H1 (cell line): ENCODE results near the gene NFIA. TPM values are rescaled to one million over a fixed set of nuclear protein-coding genes. Genes with fewer than 3 reads are reported as not detected.

Experiments used
- CTCF ChIA-PET: fragments of 300-600 bp; sonication (Branson Sonifier 250); formaldehyde crosslinking; loops from one replicate; lab custom pipeline; 2021; ENCODE audit not compliant: partially characterized antibody; lab: Charles Lee
- POLR2A ChIA-PET: fragments of 300-600 bp; sonication (Branson Sonifier 250); formaldehyde crosslinking; loops from one replicate; lab custom pipeline; 2021; ENCODE audit warnings: inconsistent platforms; ENCODE audit not compliant: partially characterized antibody; lab: Charles Lee
- DNase-seq, 2 experiments: peaks; one replicate each; pipeline versions ENCODE4 v3.0.0 to v3.0.0-alpha.2; 2010 to 2022; ENCODE audit warnings: low spot score in 2 of 2, low read depth in 1 of 2, mixed read lengths in 1 of 2
- FAIRE-seq: peaks from 2 replicates; lab custom pipeline; 2011; peaks lifted over from hg19 to GRCh38; lab: Jason Lieb, UNC
- H2AFZ ChIP-seq: 2 replicates; pipeline ENCODE4 v1.8.1; 2012; ENCODE audit warnings: low read length, inconsistent platforms
- H2AK5ac ChIP-seq: 2 replicates; pipeline ENCODE4 v1.6.1; 2013; ENCODE audit warnings: low read depth, low read length
- H2BK120ac ChIP-seq: replicated peaks from 2 replicates; pipeline ENCODE3; 2013; ENCODE audit warnings: low read depth, low read length, inconsistent platforms
- H2BK12ac ChIP-seq: 2 replicates; pipeline ENCODE4 v1.6.1; 2013; ENCODE audit warnings: low read depth, low read length
- H2BK15ac ChIP-seq: 2 replicates; pipeline ENCODE4 v1.6.1; 2013; ENCODE audit warnings: low read length
- H2BK20ac ChIP-seq: 2 replicates; pipeline ENCODE4 v1.6.1; 2013; ENCODE audit warnings: low read length
- H2BK5ac ChIP-seq: 2 replicates; pipeline ENCODE4 v1.6.1; 2013; ENCODE audit warnings: low read depth, low read length
- H3K14ac ChIP-seq: 2 replicates; pipeline ENCODE4 v1.6.1; 2013; ENCODE audit warnings: inconsistent platforms; ENCODE audit not compliant: insufficient read length
- H3K18ac ChIP-seq: 2 replicates; pipeline ENCODE4 v1.6.1; 2013; ENCODE audit warnings: low read length; ENCODE audit errors: extremely low read depth
- H3K23ac ChIP-seq: 2 replicates; pipeline ENCODE4 v1.6.1; 2013; ENCODE audit warnings: inconsistent platforms; ENCODE audit not compliant: insufficient read length
- H3K23me2 ChIP-seq: 2 replicates; pipeline ENCODE4 v1.6.1; 2013; ENCODE audit warnings: low read depth, low read length
- H3K27ac ChIP-seq: 2 replicates; pipeline ENCODE4 v1.6.1; 2011; ENCODE audit warnings: low read depth, low read length, inconsistent platforms
- H3K27me3 ChIP-seq, 4 experiments: replicated peaks in 1 of 4; 1 replicate in 1 of 4; 2 replicates in 3 of 4; pipeline versions ENCODE4 v1.6.1 to v1.8.1; 2011 to 2013; ENCODE audit warnings: low read length in 3 of 4, mild to moderate bottlenecking in 3 of 4, inconsistent platforms in 2 of 4, mixed read lengths in 2 of 4, moderate library complexity in 1 of 4; ENCODE audit not compliant: control insufficient read depth in 3 of 4, insufficient read depth in 3 of 4; ENCODE audit errors: extremely low read depth in 1 of 4
- H3K36me3 ChIP-seq, 4 experiments: 2 replicates each; pipeline versions ENCODE4 v1.6.1 to v1.8.1; 2011 to 2013; ENCODE audit warnings: mild to moderate bottlenecking in 4 of 4, low read length in 3 of 4, moderate library complexity in 2 of 4, control low read depth in 1 of 4, inconsistent platforms in 1 of 4; ENCODE audit not compliant: insufficient read depth in 4 of 4, control insufficient read depth in 2 of 4
- H3K4ac ChIP-seq: replicated peaks from 2 replicates; pipeline ENCODE3; 2013; ENCODE audit warnings: low read length, low read depth, mixed read lengths, inconsistent platforms; ENCODE audit not compliant: insufficient read length
- H3K4me1 ChIP-seq, 4 experiments: replicated peaks in 1 of 4; 1 replicate in 1 of 4; 2 replicates in 3 of 4; pipeline versions ENCODE4 v1.6.1 to v1.8.1; 2011 to 2013; ENCODE audit warnings: low read length in 3 of 4, inconsistent platforms in 2 of 4, mixed read lengths in 1 of 4; ENCODE audit not compliant: insufficient read depth in 4 of 4, control insufficient read depth in 3 of 4
- H3K4me2 ChIP-seq, 2 experiments: 2 replicates each; pipeline versions ENCODE4 v1.6.1 to v1.8.1; 2011 to 2013; ENCODE audit warnings: low read depth in 2 of 2, low read length in 2 of 2, control low read depth in 1 of 2, inconsistent platforms in 1 of 2, mild to moderate bottlenecking in 1 of 2; ENCODE audit not compliant: insufficient read depth in 1 of 2
- H3K4me3 ChIP-seq, 4 experiments: fragments of 200-600, 300-600 bp in 1 of 4; sonication (generic), shearing (Covaris generic), sonication (Bioruptor Twin) in 1 of 4; 2 replicates each; pipeline versions ENCODE4 v1.5.1 to v1.8.1; 2011 to 2016; ENCODE audit warnings: low read length in 4 of 4, low read depth in 3 of 4, control low read depth in 2 of 4, inconsistent platforms in 2 of 4, mild to moderate bottlenecking in 2 of 4, mixed read lengths in 1 of 4, moderate library complexity in 1 of 4; ENCODE audit not compliant: insufficient read depth in 2 of 4; ENCODE audit errors: extremely low read depth in 1 of 4
- H3K56ac ChIP-seq: replicated peaks from 2 replicates; pipeline ENCODE3; 2013; ENCODE audit warnings: low read depth, mild to moderate bottlenecking, mixed read lengths, low read length, inconsistent platforms; ENCODE audit not compliant: insufficient read length
- H3K79me1 ChIP-seq: 2 replicates; pipeline ENCODE4 v1.6.1; 2013; ENCODE audit warnings: low read depth, low read length, control low read depth
- H3K79me2 ChIP-seq, 2 experiments: 2 replicates each; pipeline versions ENCODE4 v1.6.1 to v1.8.1; 2012 to 2013; ENCODE audit warnings: low read length in 2 of 2, mild to moderate bottlenecking in 2 of 2, inconsistent platforms in 1 of 2; ENCODE audit not compliant: insufficient read depth in 2 of 2, control insufficient read depth in 1 of 2
- H3K9ac ChIP-seq, 4 experiments: replicated peaks in 1 of 4; 1 replicate in 1 of 4; 2 replicates in 3 of 4; pipeline versions ENCODE4 v1.6.1 to v1.8.1; 2011 to 2013; ENCODE audit warnings: low read depth in 3 of 4, low read length in 3 of 4, control low read depth in 2 of 4, mild to moderate bottlenecking in 2 of 4, moderate library complexity in 2 of 4, inconsistent platforms in 1 of 4; ENCODE audit errors: extremely low read depth in 1 of 4
- H3K9me3 ChIP-seq, 2 experiments: 2 replicates each; pipeline versions ENCODE4 v1.6.1 to v1.8.1; 2012 to 2013; ENCODE audit warnings: mild to moderate bottlenecking in 2 of 2, moderate library complexity in 2 of 2, control low read depth in 1 of 2, inconsistent platforms in 1 of 2, low read depth in 1 of 2, low read length in 1 of 2, mixed read lengths in 1 of 2; ENCODE audit not compliant: insufficient read depth in 2 of 2
- H4K20me1 ChIP-seq, 2 experiments: replicated peaks in 1 of 2; 2 replicates each; pipeline versions ENCODE3 to v1.8.1; 2011 to 2013; ENCODE audit warnings: inconsistent platforms in 2 of 2, low read length in 2 of 2, mild to moderate bottlenecking in 1 of 2; ENCODE audit not compliant: insufficient read depth in 2 of 2, control insufficient read depth in 1 of 2
- H4K5ac ChIP-seq: 2 replicates; pipeline ENCODE4 v1.6.1; 2013; ENCODE audit warnings: low read length, low read depth, mixed read lengths, inconsistent platforms; ENCODE audit not compliant: insufficient read length
- H4K8ac ChIP-seq: 2 replicates; pipeline ENCODE4 v1.8.0; 2013; ENCODE audit warnings: mild to moderate bottlenecking, moderate library complexity, low read length, inconsistent platforms; ENCODE audit not compliant: insufficient read depth; ENCODE audit errors: extremely low read depth
- H4K91ac ChIP-seq: replicated peaks from 2 replicates; pipeline ENCODE3; 2013; ENCODE audit warnings: low read length, mixed read lengths, inconsistent platforms; ENCODE audit not compliant: insufficient read length
- CREB1 ChIP-seq: IDR thresholded peaks from 2 replicates; pipeline ENCODE4 v1.6.1; 2012; ENCODE audit warnings: inconsistent platforms
- EP300 ChIP-seq, 2 experiments: IDR thresholded peaks; 1 replicate in 1 of 2; 2 replicates in 1 of 2; pipeline ENCODE4 v1.6.1; 2011 to 2012; ENCODE audit warnings: low read depth in 2 of 2, low read length in 2 of 2, mild to moderate bottlenecking in 2 of 2, borderline replicate concordance in 1 of 2, inconsistent platforms in 1 of 2, moderate library complexity in 1 of 2
- GTF2F1 ChIP-seq: IDR thresholded peaks from 2 replicates; pipeline ENCODE4 v1.6.1; 2012; ENCODE audit warnings: low read depth, low read length, improper control_type of control experiment, borderline replicate concordance
- JUN ChIP-seq: IDR thresholded peaks from 2 replicates; pipeline ENCODE4 v1.6.1; 2011; ENCODE audit warnings: low read depth, mild to moderate bottlenecking, improper control_type of control experiment, low read length
- JUND ChIP-seq: IDR thresholded peaks from 2 replicates; pipeline ENCODE4 v1.6.1; 2011; ENCODE audit warnings: mild to moderate bottlenecking, improper control_type of control experiment, low read length
- KDM5A ChIP-seq: fragments of 200-600 bp; IDR thresholded peaks from 2 replicates; pipeline ENCODE4 v1.7.1; 2012; ENCODE audit warnings: mild to moderate bottlenecking, low read length, inconsistent platforms, mixed read lengths
- PHF8 ChIP-seq: fragments of 200-600 bp; sonication (generic); conservative IDR thresholded peaks from 2 replicates; pipeline ENCODE4 v1.7.1; 2012; ENCODE audit warnings: low read depth, mild to moderate bottlenecking, inconsistent platforms, low read length, moderate library complexity
- POLR2A ChIP-seq, 2 experiments: IDR thresholded peaks; 1 replicate in 1 of 2; 2 replicates in 1 of 2; pipeline ENCODE4 v1.6.1; 2011; ENCODE audit warnings: low read depth in 2 of 2, low read length in 2 of 2, mild to moderate bottlenecking in 2 of 2; ENCODE audit errors: control extremely low read depth in 1 of 2
- RNF2 ChIP-seq: fragments of 200-900, 300-1000 bp; sonication (generic); IDR thresholded peaks from 2 replicates; pipeline ENCODE4 v1.7.1; 2016; ENCODE audit warnings: borderline replicate concordance, low read depth, mild to moderate bottlenecking, antibody characterized with exemption, low read length; ENCODE audit not compliant: poor library complexity, severe bottlenecking; ENCODE audit errors: missing control alignments
- SIRT6 ChIP-seq: IDR thresholded peaks from one replicate; pipeline ENCODE4 v1.7.1; 2012; ENCODE audit warnings: low read length, inconsistent platforms
- SP1 ChIP-seq: IDR thresholded peaks from 2 replicates; pipeline ENCODE4 v1.6.1; 2011; ENCODE audit warnings: low read depth, low read length
- SUZ12 ChIP-seq: fragments of 200-600 bp; sonication (generic); IDR thresholded peaks from 2 replicates; pipeline ENCODE4 v1.6.1; 2012; ENCODE audit warnings: mild to moderate bottlenecking, inconsistent platforms, low read length, moderate library complexity, mixed read lengths
- TAF1 ChIP-seq: IDR thresholded peaks from 2 replicates; pipeline ENCODE4 v1.6.1; 2011; ENCODE audit warnings: mild to moderate bottlenecking, low read depth, low read length
- WGBS, 2 experiments: shearing (Covaris generic) in 1 of 2; methylation state at CpG; one replicate each; pipeline versions ENCODE4 v1.1.6 to v1.1.7; 2013 to 2015; ENCODE audit warnings: low lambda C conversion rate in 2 of 2, mixed read lengths in 2 of 2, inconsistent platforms in 1 of 2, low coverage in 1 of 2, missing lambda C conversion rate in 1 of 2; ENCODE audit not compliant: insufficient replicate concordance in 2 of 2, insufficient coverage in 1 of 2, insufficient read length in 1 of 2; ENCODE audit errors: extremely low coverage in 1 of 2, missing lambda C conversion rate in 1 of 2; 5-methylcytosine and 5-hydroxymethylcytosine counted together
- polyA plus RNA-seq, 7 experiments: library from polyadenylated mRNA; depleted of rRNA in 3 of 7; stranded (reverse) in 5 of 7; unstranded in 2 of 7; fragments of >200 nt in 5 of 7; fragments of 200-250 nt in 2 of 7; gene quantifications; 1 replicate in 5 of 7; 2 replicates in 1 of 7; 4 replicates in 1 of 7; pipeline versions ENCODE4 v1.2.1 to v1.2.3, GENCODE V29; 2011 to 2013; ENCODE audit warnings: missing spikeins in 2 of 7, mixed read lengths in 2 of 7
- total RNA-seq: library from RNA; stranded (reverse); fragmentation: NEBNext Ultra II Directional; extraction: Animal tissue kit (Norgen Biotek cat#: 25700); gene quantifications from 2 replicates; pipeline ENCODE4 v1.2.1, GENCODE V29; 2021
- TF ChIP-seq, protein P1 (sequence below): IDR thresholded peaks from 2 replicates; pipeline ENCODE4 v1.6.1; 2012; ENCODE audit warnings: inconsistent platforms
- TF ChIP-seq, protein P2 (sequence below): IDR thresholded peaks from 2 replicates; pipeline ENCODE4 v1.6.1; 2012; ENCODE audit warnings: inconsistent platforms

The NFIA gene
- total and polyA plus RNA-seq, 2 of the 8 experiments (the other 6 are each of a cell fraction or from before 2014, with no cell fraction given), result 1.8 to 2.3 TPM

DNA sequence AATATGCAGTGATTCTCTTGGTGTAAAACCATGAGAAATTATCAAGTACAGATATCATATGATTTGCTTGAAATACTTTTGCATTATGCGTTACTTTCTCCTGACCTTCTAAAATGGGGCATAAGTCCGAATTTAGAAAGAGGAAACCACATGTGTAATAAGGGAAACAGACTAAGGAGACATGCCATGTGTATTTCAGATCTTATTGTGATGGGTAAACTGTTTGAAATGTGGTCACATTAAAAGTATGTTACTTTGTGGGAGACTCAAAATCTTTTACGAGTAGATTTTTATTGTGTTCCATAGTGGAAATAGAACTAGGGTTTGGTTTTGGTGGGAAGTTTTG lies 173.0 kb downstream of the NFIA start:
- Histone ChIP-seq H2BK20ac (no peak overlapping the region), H3K56ac (no peak overlapping the region), H3K79me1 (no peaks in the 10 kb centered on the region), H2AK5ac (no peak overlapping the region), H2AFZ (no peak overlapping the region), H3K18ac (no peak overlapping the region), H2BK5ac (no peak overlapping the region), H3K23me2 (no peaks in the 10 kb centered on the region), H2BK15ac (no peak overlapping the region), H4K5ac (no peak overlapping the region), H3K9me3 (no peaks in the 10 kb centered on the region), H4K8ac (no peak overlapping the region), H2BK12ac (no peak overlapping the region), H3K36me3 (no peaks in the 10 kb centered on the region), H3K14ac (no peak overlapping the region), H2BK120ac (no peak overlapping the region), H4K91ac (no peak overlapping the region), H3K27ac (no peak overlapping the region), H3K4ac (no peak overlapping the region), H3K4me3 (no peak overlapping the region), H3K9ac (no peak overlapping the region), H3K23ac (no peak overlapping the region), H3K4me1 (peaks cover 0 to 4% (median 1%) of the 10 kb centered on the region in 4 experiments; a peak in 3 of 7 replicates), H3K4me2 (no peak overlapping the region), H3K27me3 (no peaks in the 10 kb centered on the region), H4K20me1 (no peaks in the 10 kb centered on the region), H3K79me2 (no peaks in the 10 kb centered on the region)
- DNase-seq, result no peak
- CTCF ChIA-PET, result interaction anchor here (0.6 to 3.8 kb wide), 3 partner anchors 12 to 39 kb away, joined by 3 to 12 read pairs (median 3); no protein-coding TSS in a partner anchor
- FAIRE-seq, result no peak
- 92% methylated on average over 3 of the region's 3 CpGs; no CpG with 5 or more reads in 1 of the 2 experiments for WGBS, 2 experiments
- POLR2A ChIA-PET, result no interaction called here
- TF ChIP-seq POLR2A (IDR thresholded peaks at IDR 0.05; ENCODE audit: control extremely low read depth in 1 of 2, low read depth in 2 of 2, low read length in 2 of 2) (no peak), JUND (no peak), CREB1 (no peak), KDM5A (no peak), EP300 (IDR thresholded peaks at IDR 0.05; ENCODE audit: borderline replicate concordance in 1 of 2, low read depth in 2 of 2, low read length in 2 of 2) (no peak), SP1 (no peak), JUN (no peak), PHF8 (no peak), SUZ12 (no peak), SIRT6 (no peak), GTF2F1 (no peak), RNF2 (no peak), TAF1 (no peak)
- TF ChIP-seq, protein P1, sequence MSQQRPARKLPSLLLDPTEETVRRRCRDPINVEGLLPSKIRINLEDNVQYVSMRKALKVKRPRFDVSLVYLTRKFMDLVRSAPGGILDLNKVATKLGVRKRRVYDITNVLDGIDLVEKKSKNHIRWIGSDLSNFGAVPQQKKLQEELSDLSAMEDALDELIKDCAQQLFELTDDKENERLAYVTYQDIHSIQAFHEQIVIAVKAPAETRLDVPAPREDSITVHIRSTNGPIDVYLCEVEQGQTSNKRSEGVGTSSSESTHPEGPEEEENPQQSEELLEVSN, result no peak
- TF ChIP-seq, protein P2, sequence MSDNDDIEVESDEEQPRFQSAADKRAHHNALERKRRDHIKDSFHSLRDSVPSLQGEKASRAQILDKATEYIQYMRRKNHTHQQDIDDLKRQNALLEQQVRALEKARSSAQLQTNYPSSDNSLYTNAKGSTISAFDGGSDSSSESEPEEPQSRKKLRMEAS, result no peak
